T-helper 1 cell treated with Interleukin-12 subunit alpha and Interleukin-12 subunit beta and Interleukin-4 antibody, amounts not matched to agents 30 μg/mL and 1 μg/mL, for 36 hours (primary cell): ENCODE results near the gene EDARADD.
"Not testable (repeated sequence)": the region's sequence is repeated elsewhere in the genome, so short reads cannot be mapped to it uniquely, and the experiment has no call there.

Experiments
- H3K27ac Mint-ChIP-seq: one replicate; pipeline ENCODE4 v1.8.0; 2021; ENCODE audit warnings: mild to moderate bottlenecking, mixed read lengths
- H3K27me3 Mint-ChIP-seq: one replicate; pipeline ENCODE4 v1.8.0; 2021; ENCODE audit warnings: low read depth, mixed read lengths
- H3K36me3 Mint-ChIP-seq: one replicate; pipeline ENCODE4 v1.8.0; 2021; ENCODE audit warnings: low read depth, mixed read lengths
- H3K4me1 Mint-ChIP-seq: one replicate; pipeline ENCODE4 v1.8.0; 2021; ENCODE audit warnings: low read depth, mixed read lengths
- H3K4me3 Mint-ChIP-seq: one replicate; pipeline ENCODE4 v1.8.0; 2021; ENCODE audit warnings: mild to moderate bottlenecking, moderate library complexity, mixed read lengths
- H3K9me3 Mint-ChIP-seq: one replicate; pipeline ENCODE4 v1.8.0; 2021; ENCODE audit warnings: mixed read lengths

EDARADD gene

DNA sequence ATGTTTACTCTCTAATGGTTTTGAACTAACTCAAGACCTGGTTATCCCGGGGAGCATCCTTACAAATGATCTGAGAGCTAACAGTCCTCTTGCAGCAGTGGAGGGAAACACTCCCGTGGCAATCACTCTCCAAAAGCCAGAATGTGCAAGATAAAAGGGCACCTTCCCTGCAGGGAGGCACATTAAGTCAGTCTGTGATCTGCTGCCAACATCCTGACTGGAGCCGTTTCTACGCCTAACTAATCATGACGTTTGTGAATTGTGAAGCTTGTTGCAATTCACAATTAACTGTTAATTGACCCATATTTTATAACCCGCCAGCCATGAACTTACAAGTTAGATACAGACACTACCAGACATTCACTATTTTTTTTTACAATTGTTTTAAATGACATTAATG is 77.6 kb downstream of the EDARADD start:
- no peaks in the 10 kb centered on the region for H3K4me1 Mint-ChIP-seq
- H3K9me3 Mint-ChIP-seq, result no peaks in the 10 kb centered on the region
- H3K4me3 Mint-ChIP-seq, result no peak overlapping the region
- peaks cover 3% of the 10 kb centered on the region for H3K27me3 Mint-ChIP-seq
- H3K36me3 Mint-ChIP-seq, result no peaks in the 10 kb centered on the region
- H3K27ac Mint-ChIP-seq, result no peak overlapping the region

DNA sequence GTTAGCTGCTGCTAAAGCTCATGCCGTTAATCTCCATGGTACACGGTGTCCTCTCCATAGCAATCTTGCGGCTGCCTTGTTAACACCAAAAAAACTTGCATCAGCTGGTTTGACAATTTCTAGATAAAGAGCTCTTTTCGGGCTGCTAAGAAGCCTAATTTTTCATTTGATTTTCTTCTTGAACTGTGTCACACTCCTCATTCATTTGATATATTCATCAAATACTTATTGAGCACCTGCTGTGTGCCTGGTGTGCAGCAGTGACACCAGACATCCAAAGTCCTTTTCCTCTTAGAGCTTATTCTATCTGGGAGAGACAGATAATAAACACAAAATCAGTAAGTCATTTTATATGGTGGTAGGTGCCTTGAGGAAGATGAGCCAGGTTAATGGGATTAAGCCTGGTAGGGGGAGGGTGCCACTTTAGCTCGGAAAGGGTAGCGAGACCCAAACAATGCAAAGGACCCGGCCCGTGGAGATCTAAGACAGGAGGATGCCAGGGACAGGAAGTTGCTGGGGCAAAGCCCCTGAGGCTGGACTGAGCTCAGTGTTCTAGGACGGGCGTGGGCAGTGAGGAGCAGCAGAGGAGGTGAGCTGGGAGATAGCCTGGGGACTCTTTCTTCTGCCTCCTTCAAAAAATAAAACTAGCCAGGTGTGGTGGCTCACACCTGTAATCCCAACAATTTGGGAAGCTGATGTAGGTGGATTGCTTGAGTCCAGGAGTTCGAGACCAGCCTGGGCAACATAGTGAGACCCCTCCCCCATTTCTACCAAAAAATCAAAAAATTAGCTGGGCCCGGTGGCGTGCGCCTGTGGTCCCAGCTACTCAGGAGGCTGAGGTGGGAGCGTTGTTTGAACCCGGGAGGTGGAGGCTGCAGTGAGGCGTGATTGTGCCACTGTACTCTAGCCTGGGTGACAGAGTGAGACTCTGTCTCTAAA is 79.0 kb downstream of the EDARADD start:
- Mint-ChIP-seq H3K36me3 (no peaks in the 10 kb centered on the region), H3K27ac (no peak overlapping the region), H3K4me1 (no peaks in the 10 kb centered on the region), H3K4me3 (no peak overlapping the region), H3K27me3 (no peaks in the 10 kb centered on the region), H3K9me3 (no peaks in the 10 kb centered on the region)

DNA sequence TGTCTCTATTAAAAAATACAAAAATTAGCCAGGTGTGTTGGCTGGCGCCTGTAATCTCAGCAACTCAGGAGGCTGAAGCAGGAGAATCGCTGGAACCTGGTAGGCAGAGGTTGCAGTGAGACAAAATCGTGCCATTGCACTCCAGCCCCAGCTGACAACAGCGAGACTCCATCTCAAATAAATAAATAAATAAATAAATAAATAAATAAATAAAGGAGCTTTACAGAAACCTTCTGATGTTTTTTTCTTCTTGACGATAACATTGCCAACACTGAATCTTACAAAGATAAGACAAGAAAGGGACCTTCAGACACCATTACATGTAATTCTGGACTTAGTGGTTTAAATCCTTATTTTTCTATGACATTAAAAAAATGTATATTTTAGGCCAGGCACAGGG is 81.9 kb downstream of the EDARADD start:
- Mint-ChIP-seq H3K27ac (no peak overlapping the region), H3K9me3 (no peaks in the 10 kb centered on the region), H3K36me3 (no peaks in the 10 kb centered on the region), H3K4me3 (no peak overlapping the region), H3K27me3 (no peaks in the 10 kb centered on the region), H3K4me1 (no peaks in the 10 kb centered on the region)

DNA sequence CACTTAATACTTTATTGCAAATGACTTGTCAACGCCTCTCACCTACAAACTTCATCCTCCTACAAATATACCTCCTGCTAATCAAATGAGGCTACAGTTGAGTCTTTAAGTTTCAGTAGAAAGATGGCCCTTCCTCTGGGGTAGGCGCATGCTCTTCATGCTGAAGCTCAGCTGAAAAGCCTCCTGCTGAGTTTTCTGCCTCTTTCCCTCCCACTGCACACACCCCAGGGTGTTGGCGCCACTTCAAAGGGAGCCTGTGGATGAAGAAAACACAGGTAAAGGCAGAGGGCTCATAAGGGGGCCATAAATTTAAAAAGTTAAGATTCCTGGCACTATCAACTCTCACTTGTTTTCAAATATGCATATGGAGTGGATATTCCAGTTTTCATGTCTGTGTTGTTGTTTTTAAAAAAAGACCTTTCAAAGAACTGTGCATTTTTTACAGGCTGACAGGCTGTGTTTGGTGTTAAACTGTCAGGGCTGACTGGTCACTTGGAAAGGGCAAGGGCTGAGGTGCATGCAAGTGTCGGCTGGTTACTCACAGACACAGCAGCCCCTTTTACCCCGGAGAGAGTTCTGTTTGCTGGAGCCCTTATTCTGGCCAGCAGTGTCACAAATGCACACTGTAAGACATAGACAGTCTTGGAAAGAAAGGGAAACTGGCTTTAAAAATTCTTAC is 86.8 kb downstream of the EDARADD start:
- Mint-ChIP-seq H3K27ac (no peak overlapping the region), H3K27me3 (no peaks in the 10 kb centered on the region), H3K4me3 (no peak overlapping the region), H3K9me3 (no peaks in the 10 kb centered on the region), H3K36me3 (no peaks in the 10 kb centered on the region), H3K4me1 (no peaks in the 10 kb centered on the region)

DNA sequence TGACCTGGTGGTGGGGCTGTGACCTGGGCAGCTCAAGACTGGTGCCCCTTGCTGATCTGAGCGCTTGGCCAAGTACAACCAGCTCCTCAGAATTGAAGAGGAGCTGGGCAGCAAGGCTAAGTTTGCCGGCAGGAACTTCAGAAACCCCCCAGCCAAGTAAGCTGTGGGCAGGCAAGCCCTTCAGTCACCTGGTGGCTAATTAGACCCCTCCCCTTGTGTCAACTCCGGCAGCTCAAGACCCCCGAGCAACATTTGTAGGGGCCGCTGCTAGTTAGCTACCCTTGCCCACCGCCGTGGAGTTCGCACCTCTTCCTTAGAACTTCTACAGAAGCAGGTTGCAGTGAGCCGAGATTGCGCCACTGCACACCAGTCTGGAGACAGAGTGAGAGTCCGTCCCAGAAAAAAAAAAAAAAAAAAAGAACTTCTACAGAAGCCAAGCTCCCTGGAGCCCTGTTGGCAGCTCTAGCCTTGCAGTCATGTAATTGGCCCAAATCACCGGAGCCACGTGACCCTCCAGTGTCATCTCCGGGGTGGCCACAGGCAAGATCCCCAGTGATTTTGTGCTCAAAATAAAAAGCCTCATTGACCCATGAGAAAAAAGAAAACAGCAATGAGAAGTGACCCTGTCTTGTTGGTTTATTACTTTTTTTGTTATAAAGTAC is 90.4 kb downstream of the EDARADD start:
- no peaks in the 10 kb centered on the region for H3K4me1 Mint-ChIP-seq
- H3K36me3 Mint-ChIP-seq, result no peaks in the 10 kb centered on the region
- no peak overlapping the region for H3K4me3 Mint-ChIP-seq
- no peak overlapping the region for H3K27ac Mint-ChIP-seq
- H3K27me3 Mint-ChIP-seq, result peaks cover 6% of the 10 kb centered on the region
- no peaks in the 10 kb centered on the region for H3K9me3 Mint-ChIP-seq

DNA sequence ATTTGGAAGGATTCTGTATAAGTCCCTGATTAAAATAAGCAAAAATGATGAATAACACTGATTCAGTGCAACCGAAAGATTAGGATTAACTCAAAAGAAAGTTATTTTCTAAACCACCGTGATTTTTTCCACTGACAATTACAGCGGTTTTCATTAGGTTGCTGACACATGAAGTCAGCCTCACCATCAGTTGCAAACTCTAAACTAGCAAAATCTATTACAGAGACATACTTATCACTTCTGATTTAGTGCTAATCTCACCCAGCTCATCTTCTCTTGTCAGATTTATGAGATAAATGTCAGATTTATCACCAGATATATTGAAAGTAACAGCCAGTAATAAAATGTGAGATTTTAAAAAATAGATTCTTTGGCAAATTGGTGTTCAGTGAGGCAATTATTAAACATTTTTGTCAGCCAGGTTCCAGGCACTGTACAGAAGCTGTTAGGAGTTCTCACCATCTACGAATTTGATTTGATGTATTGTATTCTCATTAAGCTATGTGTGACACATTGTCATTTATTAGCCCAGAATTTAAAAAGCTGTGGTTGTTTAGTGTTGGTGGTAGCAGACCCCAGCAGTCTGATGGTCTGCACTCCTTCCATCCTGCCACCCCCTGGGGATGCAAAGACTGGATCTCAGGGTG is 92.4 kb downstream of the EDARADD start:
- no peaks in the 10 kb centered on the region for H3K9me3 Mint-ChIP-seq
- H3K4me3 Mint-ChIP-seq, result no peak overlapping the region
- H3K27me3 Mint-ChIP-seq, result peaks cover 7% of the 10 kb centered on the region
- no peaks in the 10 kb centered on the region for H3K36me3 Mint-ChIP-seq
- H3K27ac Mint-ChIP-seq, result no peak overlapping the region
- H3K4me1 Mint-ChIP-seq, result peaks cover 7% of the 10 kb centered on the region

DNA sequence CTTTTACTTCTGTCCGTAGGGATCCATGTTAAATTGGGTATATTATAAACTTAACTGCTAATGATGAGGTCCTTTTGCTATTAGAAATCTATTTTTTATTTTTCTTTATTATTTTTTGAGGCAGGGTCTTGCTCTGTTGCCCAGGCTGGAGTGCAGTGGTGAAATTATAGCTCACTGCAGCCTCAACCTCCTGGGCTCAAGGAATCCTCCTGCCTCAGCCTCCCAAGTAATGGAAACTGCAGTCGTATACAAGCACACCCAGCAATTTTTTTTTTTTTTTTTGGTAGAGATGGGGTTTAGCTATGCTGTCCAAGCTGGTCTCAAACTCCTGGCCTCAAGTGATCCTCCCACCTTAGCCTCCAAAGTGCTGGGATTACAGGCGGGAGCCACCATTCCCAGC is 95.1 kb downstream of the EDARADD start:
- H3K36me3 Mint-ChIP-seq, H3K27ac Mint-ChIP-seq, H3K9me3 Mint-ChIP-seq, H3K4me3 Mint-ChIP-seq: not testable (repeated sequence)
- H3K4me1 Mint-ChIP-seq, result peaks cover 12% of the 10 kb centered on the region
- H3K27me3 Mint-ChIP-seq, result peaks cover 16% of the 10 kb centered on the region

DNA sequence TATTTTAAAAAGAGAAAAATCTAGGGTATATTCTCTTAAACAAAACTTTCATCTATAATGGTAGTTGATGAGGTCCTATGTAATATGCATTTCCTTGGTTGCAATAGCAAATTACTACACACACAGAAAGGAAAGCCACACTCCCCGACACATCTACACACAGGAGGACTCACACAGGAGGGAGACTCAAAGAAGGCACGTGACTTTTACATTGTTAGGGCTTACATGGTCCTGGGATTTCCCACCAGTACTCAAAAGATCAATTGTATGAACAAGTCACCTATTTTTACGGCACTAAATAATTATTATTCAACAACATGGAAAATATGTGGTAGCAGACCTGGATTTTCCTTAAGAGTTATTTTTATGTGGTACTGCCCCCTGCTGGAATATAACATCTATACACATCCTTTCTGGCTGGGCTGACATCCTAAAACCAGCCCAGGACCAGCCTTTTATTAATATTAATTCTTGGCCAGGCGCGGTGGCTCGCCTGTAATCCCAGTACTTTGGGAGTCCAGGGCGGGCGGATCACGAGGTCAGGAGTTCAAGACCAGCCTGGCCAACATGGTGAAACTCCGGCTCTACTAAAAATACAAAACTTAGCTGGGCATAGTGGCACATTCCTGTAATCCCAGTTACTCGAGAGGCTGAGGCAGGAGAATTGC is 95.8 kb downstream of the EDARADD start:
- Mint-ChIP-seq H3K4me1 (peaks cover 12% of the 10 kb centered on the region), H3K27ac (no peak overlapping the region), H3K36me3 (no peaks in the 10 kb centered on the region), H3K9me3 (no peaks in the 10 kb centered on the region), H3K4me3 (no peak overlapping the region), H3K27me3 (peaks cover 16% of the 10 kb centered on the region)

DNA sequence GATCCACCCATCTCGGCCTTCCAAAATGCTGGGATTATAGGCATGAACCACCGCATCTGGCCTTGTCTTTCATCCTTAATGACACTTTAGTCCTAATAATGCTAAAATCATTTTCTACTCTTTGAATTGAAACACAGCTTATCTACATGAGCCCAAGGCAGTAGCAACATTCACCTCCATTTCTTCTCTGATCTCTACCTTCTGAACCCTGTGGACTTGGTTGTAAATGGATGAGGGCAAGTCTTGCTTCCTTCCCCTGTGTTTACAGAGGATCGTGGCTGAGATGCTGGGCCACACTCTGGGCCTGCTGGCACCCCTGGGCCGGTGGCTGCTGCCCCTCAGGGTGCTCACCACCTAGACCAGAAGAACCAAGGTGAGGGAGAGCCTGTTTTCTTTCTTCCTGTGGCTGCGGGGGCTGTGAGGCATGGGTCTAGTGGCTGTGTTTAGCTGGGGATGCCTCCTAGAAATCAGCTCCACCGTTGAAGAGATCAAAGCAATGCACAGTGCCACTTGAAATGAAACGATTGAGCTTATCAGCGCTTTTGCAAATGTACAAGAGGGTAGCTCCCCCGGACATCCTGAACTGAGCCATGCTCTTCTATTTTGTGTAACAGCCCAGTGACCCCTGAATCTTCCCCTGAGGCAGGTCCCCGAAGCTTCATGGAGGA is 97.5 kb downstream of the EDARADD start:
- H3K36me3 Mint-ChIP-seq, result no peaks in the 10 kb centered on the region
- no peak overlapping the region for H3K27ac Mint-ChIP-seq
- no peaks in the 10 kb centered on the region for H3K9me3 Mint-ChIP-seq
- H3K4me1 Mint-ChIP-seq, result peaks cover 12% of the 10 kb centered on the region
- H3K27me3 Mint-ChIP-seq, result peaks cover 16% of the 10 kb centered on the region
- H3K4me3 Mint-ChIP-seq, result no peak overlapping the region

DNA sequence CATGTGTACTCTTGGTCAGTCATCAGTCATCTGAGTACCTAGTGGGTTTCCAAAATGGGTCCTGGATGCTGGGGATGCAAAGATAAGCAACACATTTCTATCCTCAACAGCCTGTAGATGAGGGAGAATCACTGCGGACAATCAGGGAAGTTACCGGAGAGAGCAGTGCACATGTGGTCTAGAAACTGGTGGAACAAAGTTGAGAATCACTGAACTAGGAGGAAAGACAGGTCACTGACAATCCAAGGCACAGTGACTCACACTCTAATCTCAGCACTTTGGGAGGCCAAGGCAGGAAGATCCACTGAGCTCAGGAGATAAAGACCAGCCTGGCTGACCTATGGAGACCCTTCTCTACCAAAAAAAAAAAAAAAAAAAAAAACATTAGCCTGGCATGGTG is 98.3 kb downstream of the EDARADD start:
- Mint-ChIP-seq H3K27me3 (peaks cover 16% of the 10 kb centered on the region), H3K4me3 (no peak overlapping the region), H3K9me3 (no peaks in the 10 kb centered on the region), H3K27ac (no peak overlapping the region), H3K36me3 (no peaks in the 10 kb centered on the region), H3K4me1 (peaks cover 12% of the 10 kb centered on the region)

DNA sequence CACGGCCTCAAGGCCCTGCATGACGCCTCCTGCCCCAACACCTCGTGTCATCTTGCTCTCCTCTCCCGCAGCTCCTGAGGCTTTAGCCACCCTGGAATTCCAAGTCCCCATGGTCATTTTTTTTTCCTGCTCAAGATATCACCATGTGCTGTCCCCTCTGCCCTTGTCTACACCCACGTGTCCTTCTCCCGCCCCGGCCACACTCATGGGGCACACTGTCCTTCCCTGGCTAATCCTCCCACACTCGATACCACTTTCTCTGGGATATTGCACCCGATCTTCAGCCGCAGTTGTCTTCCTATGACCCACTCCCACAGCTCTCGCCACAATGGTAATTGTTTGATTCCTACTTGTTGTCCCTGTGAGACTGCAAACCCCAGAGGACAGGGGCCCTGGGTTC is 100.0 kb downstream of the EDARADD start:
- Mint-ChIP-seq H3K27ac (no peak overlapping the region), H3K36me3 (no peaks in the 10 kb centered on the region), H3K4me1 (peaks cover 12% of the 10 kb centered on the region), H3K27me3 (peaks cover 10% of the 10 kb centered on the region), H3K9me3 (no peaks in the 10 kb centered on the region), H3K4me3 (no peak overlapping the region)

DNA sequence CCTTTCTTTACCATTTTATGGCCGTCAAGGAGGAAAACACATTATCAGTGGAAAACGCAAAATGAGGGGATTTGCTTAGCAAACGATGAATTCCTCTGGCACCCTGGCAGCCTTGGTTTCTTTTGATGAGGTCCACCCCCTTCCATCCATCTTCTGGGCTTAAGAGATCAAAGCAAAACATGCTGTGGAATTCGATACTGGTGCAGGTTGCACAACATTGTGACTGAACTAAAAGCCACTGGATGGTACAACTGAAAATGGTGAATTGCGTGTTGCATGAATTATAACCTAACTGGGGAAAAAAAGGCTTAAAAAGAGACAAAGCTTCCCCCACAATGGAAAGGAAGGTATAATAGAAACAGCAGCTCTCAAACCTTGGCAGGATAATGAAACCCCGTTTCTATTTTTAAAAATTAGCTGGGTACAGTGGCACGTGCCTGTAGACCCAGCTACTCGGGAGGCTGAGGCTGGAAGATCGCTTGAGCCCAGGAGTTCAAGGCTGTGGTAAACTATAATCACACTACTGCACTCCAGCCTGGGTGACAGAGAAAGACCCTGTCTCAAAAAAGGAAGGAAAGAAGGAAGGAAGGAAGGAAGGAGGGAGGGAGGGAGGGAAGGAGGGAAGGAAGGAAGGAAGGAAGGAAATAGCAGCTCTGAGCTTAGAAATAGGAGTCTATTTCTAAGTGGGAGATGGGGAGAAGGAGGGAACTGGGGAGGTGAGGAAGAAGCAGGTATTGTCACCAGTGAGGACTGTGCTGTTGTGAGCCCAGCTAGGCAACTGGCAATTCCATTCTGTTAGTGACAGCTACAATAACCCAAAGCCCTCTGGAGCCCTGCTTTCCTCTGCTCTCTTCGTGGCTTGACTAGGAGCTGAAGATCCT is 100.7 kb downstream of the EDARADD start:
- no peak overlapping the region for H3K4me3 Mint-ChIP-seq
- H3K27me3 Mint-ChIP-seq, result peaks cover 10% of the 10 kb centered on the region
- peaks cover 10% of the 10 kb centered on the region for H3K4me1 Mint-ChIP-seq
- H3K27ac Mint-ChIP-seq, result no peak overlapping the region
- H3K9me3 Mint-ChIP-seq, result no peaks in the 10 kb centered on the region
- no peaks in the 10 kb centered on the region for H3K36me3 Mint-ChIP-seq
